Gastroesophageal sphincter (tissue), 4 donors: Measurements from ENCODE around the gene AGR2. TPM values are rescaled to one million over a fixed set of nuclear protein-coding genes. Genes with fewer than 3 reads are reported as not detected.
"Not testable (repeated sequence)": the region's sequence is repeated elsewhere in the genome, so short reads cannot be mapped to it uniquely, and the experiment has no call there.

Experiments used
- ATAC-seq: fragments of 150-250 bp; one replicate; pipeline ENCODE4 v1.9.1; 2016; ENCODE audit warnings: mild to moderate bottlenecking, moderate library complexity
- H3K27ac ChIP-seq, 4 donors: fragments of 200-600 bp; sonication (generic) in 3 of 4; 1 replicate in 3 of 4; 2 replicates in 1 of 4; pipeline ENCODE4 v1.5.1; 2016 to 2019
- H3K27me3 ChIP-seq: fragments of 200-600 bp; sonication (generic); one replicate; pipeline ENCODE4 v1.5.1; 2019
- H3K36me3 ChIP-seq, 2 donors: fragments of 200-600 bp; sonication (generic); one replicate each; pipeline ENCODE4 v1.5.1; 2019; ENCODE audit warnings: control low read depth in 1 of 2
- H3K4me1 ChIP-seq, 3 donors: fragments of 200-600 bp; sonication (generic); 1 replicate in 2 of 3; 2 replicates in 1 of 3; pipeline ENCODE4 v1.5.1; 2016 to 2019; ENCODE audit warnings: control low read depth in 2 of 3
- H3K4me3 ChIP-seq, 2 donors: fragments of 200-600 bp; sonication (generic); one replicate each; pipeline ENCODE4 v1.5.1; 2019; ENCODE audit warnings: mild to moderate bottlenecking in 1 of 2, moderate library complexity in 1 of 2
- H3K9me3 ChIP-seq, 3 donors: fragments of 200-600 bp; sonication (generic); one replicate each; pipeline ENCODE4 v1.5.1; 2017 to 2019; ENCODE audit warnings: control low read depth in 2 of 3
- EP300 ChIP-seq: sonication (generic); formaldehyde crosslinking; IDR thresholded peaks from one replicate; pipeline ENCODE4 v1.6.1; 2017; ENCODE audit warnings: antibody characterized with exemption, mild to moderate bottlenecking
- POLR2A ChIP-seq, 2 donors: fragments of 450-650 bp; IDR thresholded peaks; one replicate each; pipeline ENCODE4 v1.6.1; 2017; ENCODE audit warnings: antibody characterized with exemption in 2 of 2, mild to moderate bottlenecking in 2 of 2, moderate library complexity in 1 of 2
- POLR2AphosphoS5 ChIP-seq: sonication (generic); formaldehyde crosslinking; IDR thresholded peaks from one replicate; pipeline ENCODE4 v1.6.1; 2017; ENCODE audit warnings: antibody characterized with exemption
- WGBS, 2 donors: methylation state at CpG; one replicate each; pipeline ENCODE4 v1.1.5; 2018; ENCODE audit warnings: low coverage in 1 of 2; 5-methylcytosine and 5-hydroxymethylcytosine counted together
- total RNA-seq, 4 donors: library from RNA; depleted of rRNA; stranded (reverse); fragments of >200 nt; gene quantifications; one replicate each; pipeline ENCODE4 v1.1.0, GENCODE V29; 2016
- TF ChIP-seq, protein P1 (sequence below), 4 experiments: fragments of 200-600 bp in 2 of 4; fragments of 450-650 bp in 2 of 4; sonication (generic) in 1 of 4; IDR thresholded peaks; one replicate each; pipeline ENCODE4 v1.5.1; 2017 to 2019; ENCODE audit warnings: antibody characterized with exemption in 4 of 4, mild to moderate bottlenecking in 2 of 4, moderate library complexity in 2 of 4

AGR2 gene
- total RNA-seq, 4 donors from 2014 or later: 12.8 TPM; not detected in 3

DNA sequence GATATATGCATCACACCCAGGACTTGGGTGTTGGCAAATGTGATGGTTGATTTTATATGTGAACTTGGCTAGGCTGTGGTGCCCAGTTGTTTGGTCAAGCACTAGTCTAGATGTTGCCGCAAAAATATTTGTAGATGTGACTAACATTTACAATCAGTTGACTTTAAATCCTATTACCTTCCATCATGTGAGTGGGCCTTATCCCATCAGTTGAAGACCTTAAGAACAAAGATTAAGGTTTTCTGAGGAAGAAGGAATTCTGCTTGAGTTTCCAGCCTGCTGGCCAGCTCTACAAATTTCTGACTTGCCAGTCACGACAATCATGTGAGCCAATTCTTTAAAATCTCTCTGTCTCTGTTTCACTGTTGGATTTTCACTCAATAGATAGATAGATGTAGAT is 30.9 kb downstream of the AGR2 start:
- H3K27me3 ChIP-seq: no peaks in the 10 kb centered on the region
- WGBS, 2 donors: 100% methylated on average over 2 of the region's 2 CpGs
- no peaks in the 10 kb centered on the region for H3K4me1 ChIP-seq

DNA sequence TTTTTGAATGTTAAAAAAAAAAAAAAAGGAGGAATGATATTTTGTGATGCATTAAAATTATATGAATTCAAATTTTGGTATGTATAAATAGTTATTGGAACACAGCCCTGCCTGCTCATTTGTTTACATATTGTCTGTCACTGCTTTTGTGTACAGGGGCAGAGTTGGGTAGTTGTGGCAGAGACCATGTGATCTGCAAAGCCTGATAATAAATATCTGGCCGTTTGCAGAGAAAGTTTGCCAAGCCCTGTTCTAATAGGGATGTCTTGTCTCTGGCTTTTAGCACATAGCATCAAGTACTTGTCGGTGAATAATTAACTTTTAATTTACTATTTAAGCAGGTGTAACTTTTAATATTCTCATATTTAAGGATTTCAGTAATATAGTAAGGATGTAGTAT is 31.5 kb downstream of the AGR2 start:
- no peak overlapping the region for H3K4me3 ChIP-seq
- no peaks in the 10 kb centered on the region for H3K27me3 ChIP-seq
- TF ChIP-seq, protein P1, sequence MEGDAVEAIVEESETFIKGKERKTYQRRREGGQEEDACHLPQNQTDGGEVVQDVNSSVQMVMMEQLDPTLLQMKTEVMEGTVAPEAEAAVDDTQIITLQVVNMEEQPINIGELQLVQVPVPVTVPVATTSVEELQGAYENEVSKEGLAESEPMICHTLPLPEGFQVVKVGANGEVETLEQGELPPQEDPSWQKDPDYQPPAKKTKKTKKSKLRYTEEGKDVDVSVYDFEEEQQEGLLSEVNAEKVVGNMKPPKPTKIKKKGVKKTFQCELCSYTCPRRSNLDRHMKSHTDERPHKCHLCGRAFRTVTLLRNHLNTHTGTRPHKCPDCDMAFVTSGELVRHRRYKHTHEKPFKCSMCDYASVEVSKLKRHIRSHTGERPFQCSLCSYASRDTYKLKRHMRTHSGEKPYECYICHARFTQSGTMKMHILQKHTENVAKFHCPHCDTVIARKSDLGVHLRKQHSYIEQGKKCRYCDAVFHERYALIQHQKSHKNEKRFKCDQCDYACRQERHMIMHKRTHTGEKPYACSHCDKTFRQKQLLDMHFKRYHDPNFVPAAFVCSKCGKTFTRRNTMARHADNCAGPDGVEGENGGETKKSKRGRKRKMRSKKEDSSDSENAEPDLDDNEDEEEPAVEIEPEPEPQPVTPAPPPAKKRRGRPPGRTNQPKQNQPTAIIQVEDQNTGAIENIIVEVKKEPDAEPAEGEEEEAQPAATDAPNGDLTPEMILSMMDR (IDR thresholded peaks at IDR 0.05): no peak
- TF ChIP-seq POLR2AphosphoS5 (no peak), POLR2A (IDR thresholded peaks at IDR 0.05) (no peak), EP300 (no peak)
- H3K36me3 ChIP-seq: no peaks in the 10 kb centered on the region
- H3K27ac ChIP-seq: no peak overlapping the region
- WGBS, 2 donors: 46 to 52% methylated on average over 2 of the region's 2 CpGs
- H3K9me3 ChIP-seq: no peaks in the 10 kb centered on the region
- no peak for ATAC-seq
- no peaks in the 10 kb centered on the region for H3K4me1 ChIP-seq

More for the DNA sequence above, 30.9 kb downstream of the AGR2 start:
- H3K9me3 ChIP-seq: no peaks in the 10 kb centered on the region
- no peak for TF ChIP-seq POLR2A (IDR thresholded peaks at IDR 0.05)
- TF ChIP-seq, protein P1 (IDR thresholded peaks at IDR 0.05): no peak
- no peak for TF ChIP-seq EP300
- TF ChIP-seq POLR2AphosphoS5: no peak
- H3K4me3 ChIP-seq: no peak overlapping the region
- ATAC-seq: no peak
- H3K36me3 ChIP-seq: no peaks in the 10 kb centered on the region
- no peak overlapping the region for H3K27ac ChIP-seq

DNA sequence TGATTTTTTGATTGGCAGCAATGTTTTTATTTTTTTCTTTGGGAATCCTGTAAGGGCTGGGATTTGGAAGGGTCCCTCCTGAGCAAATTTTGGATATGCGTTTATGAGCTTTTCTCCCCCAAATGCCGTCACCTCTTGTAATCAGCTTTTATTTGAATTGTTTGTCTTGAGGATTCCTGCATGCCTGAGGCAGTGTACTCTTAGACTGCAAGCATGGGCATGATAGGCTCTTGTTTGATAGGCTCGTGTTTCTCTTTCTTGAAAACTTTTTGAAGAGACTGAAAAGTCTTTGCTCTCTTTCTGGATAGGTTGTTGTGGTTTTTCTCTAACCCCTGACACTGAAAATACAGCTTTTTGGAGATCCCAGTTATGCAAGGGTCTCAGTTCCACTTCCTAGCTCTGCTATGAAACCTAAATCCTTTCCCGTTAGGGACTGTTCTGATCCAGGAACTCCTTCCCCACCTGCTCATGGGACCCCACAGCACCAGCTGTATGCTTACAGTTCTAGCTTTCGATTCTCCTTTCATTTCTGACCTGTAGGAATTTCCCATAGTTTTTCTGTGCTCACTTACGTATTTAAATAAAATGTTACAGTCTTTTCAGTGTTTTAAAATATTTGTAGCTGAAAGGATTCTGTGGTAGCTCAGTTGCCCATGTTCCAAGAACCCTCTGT is 34.0 kb downstream of the AGR2 start:
- 81 to 84% methylated on average over 5 to 6 of the region's 6 CpGs for WGBS, 2 donors
- H3K27me3 ChIP-seq: no peaks in the 10 kb centered on the region
- H3K36me3 ChIP-seq: no peaks in the 10 kb centered on the region

DNA sequence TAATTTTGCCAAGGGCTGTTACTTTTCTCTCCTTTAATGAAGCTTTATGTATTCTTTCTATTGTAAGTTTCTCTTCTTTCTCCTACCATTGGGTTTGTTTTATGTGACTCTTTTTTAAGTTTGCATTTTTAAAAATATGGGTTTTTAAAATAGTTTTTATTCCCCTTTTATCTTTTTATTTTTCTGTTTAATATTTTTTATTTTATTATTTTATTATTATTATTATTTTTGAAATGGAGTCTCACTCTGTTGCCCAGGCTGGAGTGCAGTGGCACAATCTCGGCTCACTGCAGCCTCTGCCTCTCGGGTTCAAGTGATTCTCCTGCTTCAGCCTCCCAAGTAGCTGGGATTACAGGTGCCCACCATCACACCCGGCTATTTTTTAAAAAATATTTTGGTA is 34.8 kb downstream of the AGR2 start:
- 95 to 100% methylated on average over 1 to 3 of the region's 3 CpGs for WGBS, 2 donors
- H3K9me3 ChIP-seq: not testable (repeated sequence)

More for the DNA sequence above, 34.0 kb downstream of the AGR2 start:
- H3K27ac ChIP-seq: no peak overlapping the region
- ATAC-seq: no peak
- H3K9me3 ChIP-seq: no peaks in the 10 kb centered on the region
- H3K4me3 ChIP-seq: no peak overlapping the region
- no peak for TF ChIP-seq EP300
- TF ChIP-seq POLR2AphosphoS5: no peak
- TF ChIP-seq, protein P1 (IDR thresholded peaks at IDR 0.05): no peak
- TF ChIP-seq POLR2A (IDR thresholded peaks at IDR 0.05): no peak
- no peaks in the 10 kb centered on the region for H3K4me1 ChIP-seq

DNA sequence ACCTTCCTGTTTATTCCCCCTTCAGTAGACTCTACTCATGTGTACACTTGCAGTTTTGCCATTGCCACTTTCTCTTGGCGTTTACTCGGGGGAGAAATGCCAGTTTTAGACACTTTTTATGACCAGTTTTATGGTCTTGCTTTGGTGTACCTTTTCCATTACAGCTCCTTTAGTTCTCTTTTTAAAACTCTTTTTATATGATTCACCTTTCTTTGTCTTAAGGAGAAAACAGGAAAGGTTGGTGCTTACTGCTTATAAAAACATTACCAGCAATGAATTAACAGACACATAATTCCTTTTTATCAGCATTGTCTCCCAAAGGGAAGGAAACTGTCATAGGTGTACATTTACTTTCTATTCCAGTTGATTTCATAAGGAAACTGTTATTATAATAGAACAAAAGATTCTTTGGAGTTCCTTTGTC is 39.4 kb downstream of the AGR2 start:
- Histone ChIP-seq H3K4me3 (no peak overlapping the region), H3K27ac (peak overlapping the region in 1 of 4 donors; percentile 31), H3K36me3 (no peaks in the 10 kb centered on the region), H3K4me1 (no peaks in the 10 kb centered on the region), H3K27me3 (no peaks in the 10 kb centered on the region), H3K9me3 (no peaks in the 10 kb centered on the region)
- TF ChIP-seq EP300: no peak
- TF ChIP-seq POLR2A (IDR thresholded peaks at IDR 0.05): no peak
- TF ChIP-seq POLR2AphosphoS5: no peak
- TF ChIP-seq, protein P1 (IDR thresholded peaks at IDR 0.05): no peak
- no peak for ATAC-seq
- WGBS, 2 donors: 68% methylated on average over 2 of the region's 2 CpGs; no CpG with 5 or more reads in 1 of the 2 donors

More for the DNA sequence above, 34.8 kb downstream of the AGR2 start:
- H3K36me3 ChIP-seq, H3K4me1 ChIP-seq, ATAC-seq, H3K27ac ChIP-seq, H3K27me3 ChIP-seq, H3K4me3 ChIP-seq: not testable (repeated sequence)
